ENCODE measurements around the gene NPIPB4.
A peak's percentile ranks its signal among the peaks of the same experiment; 100 is the strongest.
"Not testable (repeated sequence)": the region's sequence is repeated elsewhere in the genome, so short reads cannot be mapped to it uniquely, and the experiment has no call there.

NPIPB4 gene

GRCh38 chr16:21857656-21858055 is at the start of gene NPIPB4:
TSS of gene NPIPB4 (minus strand) at chr16:21857756. CDS start at chr16:21857378, 378 bp downstream.
- not testable (repeated sequence) for FAIRE-seq

- not testable (repeated sequence) for FAIRE-seq
Observed at GRCh38 chr16:21898998-21899397, 41.4 kb upstream of the NPIPB4 start.

- FAIRE-seq: not testable (repeated sequence)
Observed at GRCh38 chr16:21881988-21882387, 24.4 kb upstream of the NPIPB4 start.

- FAIRE-seq: not testable (repeated sequence)
Observed at GRCh38 chr16:21837186-21837585, 20.4 kb downstream of the NPIPB4 start.

- not testable (repeated sequence) for FAIRE-seq
Observed at GRCh38 chr16:21836334-21836733, 21.2 kb downstream of the NPIPB4 start.

GRCh38 chr16:21835747-21836146 is 21.8 kb downstream of the NPIPB4 start:
- not testable (repeated sequence) for FAIRE-seq

- FAIRE-seq: not testable (repeated sequence)
Observed at GRCh38 chr16:21834211-21834610, 23.3 kb downstream of the NPIPB4 start.

- FAIRE-seq: not testable (repeated sequence)
Observed at GRCh38 chr16:21829929-21830328, 27.6 kb downstream of the NPIPB4 start.

- FAIRE-seq: not testable (repeated sequence)
Observed at GRCh38 chr16:21826067-21826706, 31.4 kb downstream of the NPIPB4 start.

- FAIRE-seq: not testable (repeated sequence)
Observed at GRCh38 chr16:21825526-21825925, 32.0 kb downstream of the NPIPB4 start.

GRCh38 chr16:21823258-21823657 is 34.3 kb downstream of the NPIPB4 start:
- not testable (repeated sequence) for FAIRE-seq

GRCh38 chr16:21820908-21821465 is 36.6 kb downstream of the NPIPB4 start:
- not testable (repeated sequence) for FAIRE-seq

GRCh38 chr16:21820028-21820907 is 37.3 kb downstream of the NPIPB4 start:
- FAIRE-seq: not testable (repeated sequence)

GRCh38 chr16:21819617-21820016 is 37.9 kb downstream of the NPIPB4 start:
- FAIRE-seq: not testable (repeated sequence)

GRCh38 chr16:21817012-21817411 is 40.5 kb downstream of the NPIPB4 start:
- FAIRE-seq: not testable (repeated sequence)

GRCh38 chr16:21815694-21816093 is 41.9 kb downstream of the NPIPB4 start:
- not testable (repeated sequence) for FAIRE-seq

- FAIRE-seq: peak; percentile 59
Observed at GRCh38 chr16:21802375-21802663, 55.2 kb downstream of the NPIPB4 start.

GRCh38 chr16:21801538-21802374 is 55.8 kb downstream of the NPIPB4 start:
- peak; percentile 39 for FAIRE-seq

GRCh38 chr16:21798601-21799000 is 59.0 kb downstream of the NPIPB4 start:
- not testable (repeated sequence) for FAIRE-seq

- not testable (repeated sequence) for FAIRE-seq
Observed at GRCh38 chr16:21793310-21793709, 64.2 kb downstream of the NPIPB4 start.

GRCh38 chr16:21790506-21790905 is 67.0 kb downstream of the NPIPB4 start:
- FAIRE-seq: not testable (repeated sequence)

Data from endometrium (tissue), 2 donors.